Progenitor cell of endocrine pancreas (in vitro differentiated cells): ENCODE measurements around the gene MYOF. TPM values are rescaled to one million over a fixed set of nuclear protein-coding genes. Genes with fewer than 3 reads are reported as not detected.

Experiments
- DNase-seq: peaks from one replicate; pipeline ENCODE4 v3.0.0; 2021; ENCODE audit warnings: low spot score; ENCODE audit not compliant: unreplicated experiment
- H3K27ac Mint-ChIP-seq: 2 replicates; pipeline ENCODE4 v1.8.0; 2021; ENCODE audit warnings: mild to moderate bottlenecking, moderate library complexity, mixed read lengths
- H3K27me3 Mint-ChIP-seq: 2 replicates; pipeline ENCODE4 v1.8.0; 2021; ENCODE audit warnings: mixed read lengths
- H3K36me3 Mint-ChIP-seq: 2 replicates; pipeline ENCODE4 v1.8.0; 2022; ENCODE audit warnings: mixed read lengths; ENCODE audit not compliant: insufficient read depth
- H3K4me1 Mint-ChIP-seq: 2 replicates; pipeline ENCODE4 v1.8.0; 2021; ENCODE audit warnings: low read depth, mixed read lengths
- H3K4me3 Mint-ChIP-seq: 2 replicates; pipeline ENCODE4 v1.8.0; 2021; ENCODE audit warnings: low read depth, mild to moderate bottlenecking, moderate library complexity, mixed read lengths
- H3K9me3 Mint-ChIP-seq: 2 replicates; pipeline ENCODE4 v1.8.0; 2021; ENCODE audit warnings: low read depth, mixed read lengths
- CTCF ChIP-seq: fragments of 200-600 bp; sonication (generic); IDR thresholded peaks from one replicate; pipeline ENCODE4 v1.5.0; 2021; ENCODE audit warnings: antibody characterized with exemption, mild to moderate bottlenecking; ENCODE audit not compliant: unreplicated experiment
- total RNA-seq: library from RNA; stranded (reverse); gene quantifications from 2 replicates; pipeline ENCODE4 v1.2.1, GENCODE V29; 2021

The MYOF gene
- total RNA-seq, 1 donor from 2014 or later: 25.5 TPM

GRCh38 chr10:93481637-93482144 is 443 bp downstream of the MYOF start:
- no peaks in the 10 kb centered on the region for H3K27me3 Mint-ChIP-seq
- H3K27ac Mint-ChIP-seq: peak overlapping the region; percentile 93
- no peaks in the 10 kb centered on the region for H3K9me3 Mint-ChIP-seq
- H3K36me3 Mint-ChIP-seq: peaks cover 2% of the 10 kb centered on the region
- peaks cover 9% of the 10 kb centered on the region for H3K4me1 Mint-ChIP-seq
- DNase-seq: no peak
- TF ChIP-seq CTCF: no peak
- peak overlapping the region; percentile 80 for H3K4me3 Mint-ChIP-seq

GRCh38 chr10:93478873-93479272 is 3.3 kb downstream of the MYOF start:
- no peak overlapping the region for H3K4me3 Mint-ChIP-seq
- no peak overlapping the region for H3K27ac Mint-ChIP-seq
- TF ChIP-seq CTCF: no peak

GRCh38 chr10:93476756-93477155 is 5.4 kb downstream of the MYOF start:
- Mint-ChIP-seq H3K27ac (no peak overlapping the region), H3K4me3 (no peak overlapping the region), H3K4me1 (peaks cover 10% of the 10 kb centered on the region), H3K36me3 (peaks cover 3% of the 10 kb centered on the region), H3K9me3 (no peaks in the 10 kb centered on the region), H3K27me3 (no peaks in the 10 kb centered on the region)
- DNase-seq: no peak
- no peak for TF ChIP-seq CTCF

More at GRCh38 chr10:93478873-93479272, 3.3 kb downstream of the MYOF start:
- Mint-ChIP-seq H3K27me3 (no peaks in the 10 kb centered on the region), H3K4me1 (peaks cover 11% of the 10 kb centered on the region), H3K36me3 (peaks cover 3% of the 10 kb centered on the region), H3K9me3 (no peaks in the 10 kb centered on the region)
- DNase-seq: no peak

GRCh38 chr10:93475871-93476270 is 6.3 kb downstream of the MYOF start:
- no peak overlapping the region for H3K27ac Mint-ChIP-seq
- no peak for DNase-seq
- peaks cover 4% of the 10 kb centered on the region for H3K4me1 Mint-ChIP-seq
- H3K9me3 Mint-ChIP-seq: no peaks in the 10 kb centered on the region
- H3K27me3 Mint-ChIP-seq: no peaks in the 10 kb centered on the region
- no peak for TF ChIP-seq CTCF
- peaks cover 5% of the 10 kb centered on the region for H3K36me3 Mint-ChIP-seq
- no peak overlapping the region for H3K4me3 Mint-ChIP-seq

GRCh38 chr10:93475227-93475626 is 6.9 kb downstream of the MYOF start:
- H3K36me3 Mint-ChIP-seq: peaks cover 5% of the 10 kb centered on the region
- peaks cover 5% of the 10 kb centered on the region for H3K4me1 Mint-ChIP-seq
- peaks cover 4% of the 10 kb centered on the region for H3K9me3 Mint-ChIP-seq
- no peak overlapping the region for H3K27ac Mint-ChIP-seq
- TF ChIP-seq CTCF: no peak
- no peak overlapping the region for H3K4me3 Mint-ChIP-seq
- no peaks in the 10 kb centered on the region for H3K27me3 Mint-ChIP-seq
- DNase-seq: no peak
